Thyroid gland (tissue), 4 donors: ENCODE measurements around the gene FSIP1.
A peak's percentile ranks its signal among the peaks of the same experiment; 100 is the strongest.

Experiments used
- POLR2A ChIP-seq, 2 donors: fragments of 450-650 bp; IDR thresholded peaks; one replicate each; pipeline ENCODE4 v1.6.1; 2017; ENCODE audit warnings: antibody characterized with exemption in 2 of 2, mild to moderate bottlenecking in 2 of 2, moderate library complexity in 1 of 2
- TF ChIP-seq, protein P1 (sequence below), 6 experiments: fragments of 200-600 bp in 3 of 6; fragments of 450-650 bp in 3 of 6; sonication (generic) in 3 of 6; IDR thresholded peaks; one replicate each; pipeline ENCODE4 v1.5.1; 2016 to 2019; ENCODE audit warnings: antibody characterized with exemption in 6 of 6, mild to moderate bottlenecking in 2 of 6, inconsistent platforms in 1 of 6, moderate library complexity in 1 of 6

DNA sequence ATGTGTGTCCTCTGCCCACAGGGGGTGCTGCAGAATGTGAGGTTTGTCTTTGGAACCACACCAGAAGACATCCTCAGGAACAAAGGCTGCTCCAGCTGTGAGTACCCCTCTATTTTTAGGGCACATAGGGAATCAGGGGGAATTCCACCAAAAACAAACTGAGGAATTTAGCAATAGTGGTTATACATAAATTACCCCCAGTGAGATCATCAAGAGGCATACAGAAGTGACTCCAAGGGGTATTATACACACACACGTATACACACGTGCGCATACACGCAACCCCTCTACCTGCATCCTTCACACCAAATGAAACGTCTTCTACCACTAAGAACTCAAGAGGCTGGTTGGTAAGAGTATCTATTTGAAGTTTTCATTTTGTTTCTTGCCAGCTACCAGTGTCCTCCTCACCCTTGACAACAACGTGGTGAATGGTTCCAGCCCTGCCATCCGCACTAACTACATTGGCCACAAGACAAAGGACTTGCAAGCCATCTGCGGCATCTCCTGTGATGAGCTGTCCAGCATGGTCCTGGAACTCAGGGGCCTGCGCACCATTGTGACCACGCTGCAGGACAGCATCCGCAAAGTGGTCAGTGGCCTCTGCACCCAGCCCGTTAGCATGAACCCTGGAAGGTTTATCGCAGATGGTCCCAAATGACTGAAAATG, 198.9 kb downstream of the FSIP1 start:
- TF ChIP-seq, protein P1, sequence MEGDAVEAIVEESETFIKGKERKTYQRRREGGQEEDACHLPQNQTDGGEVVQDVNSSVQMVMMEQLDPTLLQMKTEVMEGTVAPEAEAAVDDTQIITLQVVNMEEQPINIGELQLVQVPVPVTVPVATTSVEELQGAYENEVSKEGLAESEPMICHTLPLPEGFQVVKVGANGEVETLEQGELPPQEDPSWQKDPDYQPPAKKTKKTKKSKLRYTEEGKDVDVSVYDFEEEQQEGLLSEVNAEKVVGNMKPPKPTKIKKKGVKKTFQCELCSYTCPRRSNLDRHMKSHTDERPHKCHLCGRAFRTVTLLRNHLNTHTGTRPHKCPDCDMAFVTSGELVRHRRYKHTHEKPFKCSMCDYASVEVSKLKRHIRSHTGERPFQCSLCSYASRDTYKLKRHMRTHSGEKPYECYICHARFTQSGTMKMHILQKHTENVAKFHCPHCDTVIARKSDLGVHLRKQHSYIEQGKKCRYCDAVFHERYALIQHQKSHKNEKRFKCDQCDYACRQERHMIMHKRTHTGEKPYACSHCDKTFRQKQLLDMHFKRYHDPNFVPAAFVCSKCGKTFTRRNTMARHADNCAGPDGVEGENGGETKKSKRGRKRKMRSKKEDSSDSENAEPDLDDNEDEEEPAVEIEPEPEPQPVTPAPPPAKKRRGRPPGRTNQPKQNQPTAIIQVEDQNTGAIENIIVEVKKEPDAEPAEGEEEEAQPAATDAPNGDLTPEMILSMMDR (IDR thresholded peaks at IDR 0.05), result peak in 1 of 6 experiments; percentile 18
- no peak for TF ChIP-seq POLR2A (IDR thresholded peaks at IDR 0.05)
